Pancreas (tissue), 10 donors: ENCODE results near the gene DMXL2. TPM values are rescaled to one million over a fixed set of nuclear protein-coding genes. Genes with fewer than 3 reads are reported as not detected.
A peak's percentile ranks its signal among the peaks of the same experiment; 100 is the strongest.

Source experiments
- ATAC-seq, 4 donors: fragments of 200-7000 bp; cut with Tn5 transposase; one replicate each; pipeline versions ENCODE4 v1.8.0 to v1.9.1; 2020; ENCODE audit warnings: mild to moderate bottlenecking in 4 of 4, moderate library complexity in 4 of 4
- DNase-seq, 6 donors: peaks; one replicate each; pipeline ENCODE4 v3.0.0-alpha.2; 2020
- FAIRE-seq: peaks from 2 replicates; lab custom pipeline; 2012; peaks lifted over from hg19 to GRCh38; lab: Jason Lieb, UNC
- H3K27ac ChIP-seq, 4 donors: fragments of 200-600 bp; sonication (generic); 1 replicate in 3 of 4; 2 replicates in 1 of 4; pipeline versions ENCODE4 v1.5.0 to v1.8.0; 2020
- H3K27me3 ChIP-seq, 4 donors: fragments of 200-600 bp; one replicate each; pipeline ENCODE4 v1.8.0; 2021
- H3K36me3 ChIP-seq, 3 donors: fragments of 200-600 bp; sonication (generic) in 1 of 3; one replicate each; pipeline versions ENCODE4 v1.5.0 to v1.8.0; 2020 to 2021
- H3K4me1 ChIP-seq, 3 donors: fragments of 200-600 bp; one replicate each; pipeline ENCODE4 v1.8.0; 2021
- H3K4me3 ChIP-seq, 4 donors: fragments of 200-600 bp; sonication (generic) in 2 of 4; one replicate each; pipeline versions ENCODE4 v1.5.0 to v1.8.0; 2020 to 2021
- H3K9me3 ChIP-seq, 4 donors: fragments of 200-600 bp; one replicate each; pipeline ENCODE4 v1.8.0; 2021
- WGBS, 2 donors: extraction: QIAGEN DNeasy Blood & Tissue Kit; methylation state at CpG; one replicate each; pipeline ENCODE4 v1.1.7; 2013; 5-methylcytosine and 5-hydroxymethylcytosine counted together
- intact Hi-C, 3 donors: fragments of 100-400 bp; cut with DNase I; formaldehyde crosslinking; loops; one replicate each; pipeline versions ENCODE4 v1.11.1 to v1.14.2; 2022
- polyA plus RNA-seq, 2 donors: library from polyadenylated mRNA; stranded (reverse); fragments of 200-250 nt; gene quantifications; one replicate each; pipeline ENCODE4 v1.2.3, GENCODE V29; 2013
- total RNA-seq, 6 donors: library from RNA; stranded (reverse); fragmentation: NEBNext Ultra II Directional in 4 of 6; extraction: Animal tissue kit (Norgen Biotek cat#: 25700) in 4 of 6; gene quantifications; one replicate each; pipeline versions ENCODE4 v1.2.1 to v1.2.4, GENCODE V29; 2021 to 2023
- TF ChIP-seq, protein P1 (sequence below), 4 donors: fragments of 200-600 bp; sonication (generic) in 3 of 4; IDR thresholded peaks; one replicate each; pipeline versions ENCODE4 v1.5.0 to v1.8.0; 2021; ENCODE audit warnings: antibody characterized with exemption in 4 of 4
- donor health status: healthy with polysubstance abuse.
- donor health status: DM: no; HTN: no; CAD: no; lungs with moderate emphysema.
- donor health status: DM: no; HTN: no; CAD: no.
- donor health status: control.
- donor health status: control.
- donor health status: Bipolar disorder and iron deficiency.
- donor health status: DM: yes; HTN: yes; CAD: no.
- donor health status: DM: no; HTN: no; CAD: no.
- donor health status: DM: no; HTN: no; CAD: no.
- donor health status: DM: yes; HTN: yes; CAD: no.

The DMXL2 gene
- 10 to 100 TPM in 3 of 6 donors, 1 to 10 TPM in 3; 6.6 to 15.8 (median 9.9) TPM for total RNA-seq
- 10 to 100 TPM; 20.1 to 31.8 TPM for polyA plus RNA-seq

DNA sequence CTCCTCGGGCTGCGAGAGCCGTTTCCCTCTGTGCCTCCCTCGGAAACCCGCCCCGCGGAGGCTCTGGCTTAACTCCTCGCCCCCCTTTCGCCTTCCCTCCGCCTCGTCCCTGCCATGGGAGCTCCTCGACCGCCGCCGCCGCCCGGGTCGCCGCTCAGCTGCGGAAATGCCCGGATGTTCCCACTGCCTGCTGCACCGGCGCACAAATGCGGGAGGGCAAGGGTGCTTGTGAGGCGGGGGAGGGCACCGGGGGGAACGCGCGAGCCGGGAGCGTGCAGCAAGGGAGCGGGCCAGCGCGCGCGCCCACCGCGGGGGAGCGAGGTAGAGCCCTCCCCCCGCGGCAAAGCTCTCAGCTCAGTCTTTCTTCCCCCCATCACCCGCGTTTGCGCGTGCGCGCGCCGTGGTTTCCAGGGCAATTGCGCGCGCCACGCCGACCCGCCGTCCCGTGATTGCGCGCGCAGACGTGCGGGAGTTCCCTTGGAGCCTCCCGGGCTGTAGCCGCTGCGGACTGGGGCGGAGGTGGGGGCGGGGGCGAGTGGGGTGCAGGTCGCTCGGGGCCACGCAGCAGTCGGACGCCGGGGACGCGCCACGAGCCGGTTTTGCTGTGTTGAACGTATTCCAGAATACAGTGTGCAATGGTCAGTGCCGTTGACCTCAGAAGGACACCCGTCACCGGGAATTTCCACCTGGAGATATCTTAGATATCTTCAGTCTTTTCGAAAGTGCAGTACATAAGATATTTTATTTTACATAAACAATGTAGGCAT lies at the start of gene DMXL2:
TSS of gene DMXL2 (minus strand) at position 168 of the 767 bp plus-strand sequence. CDS start 226 bp downstream, outside the sequence.
- 0% methylated on average over 59 to 83 of the region's 83 CpGs for WGBS, 2 donors
- no peaks in the 10 kb centered on the region for H3K36me3 ChIP-seq
- H3K27ac ChIP-seq: peak within 1 kb of the TSS; percentile 41 to 89 (median 64)
- ATAC-seq (peak; percentile 81 to 88 (median 86)), FAIRE-seq (no peak), DNase-seq (peak; percentile 82 to 94 (median 84))
- peak within 1 kb of the TSS; percentile 75 to 87 (median 82) for H3K4me3 ChIP-seq
- peaks cover 0 to 5% (median 0%) of the 10 kb centered on the region in 3 donors for H3K4me1 ChIP-seq
- H3K27me3 ChIP-seq: peaks cover 0 to 4% (median 0%) of the 10 kb centered on the region in 4 donors
- TF ChIP-seq, protein P1, sequence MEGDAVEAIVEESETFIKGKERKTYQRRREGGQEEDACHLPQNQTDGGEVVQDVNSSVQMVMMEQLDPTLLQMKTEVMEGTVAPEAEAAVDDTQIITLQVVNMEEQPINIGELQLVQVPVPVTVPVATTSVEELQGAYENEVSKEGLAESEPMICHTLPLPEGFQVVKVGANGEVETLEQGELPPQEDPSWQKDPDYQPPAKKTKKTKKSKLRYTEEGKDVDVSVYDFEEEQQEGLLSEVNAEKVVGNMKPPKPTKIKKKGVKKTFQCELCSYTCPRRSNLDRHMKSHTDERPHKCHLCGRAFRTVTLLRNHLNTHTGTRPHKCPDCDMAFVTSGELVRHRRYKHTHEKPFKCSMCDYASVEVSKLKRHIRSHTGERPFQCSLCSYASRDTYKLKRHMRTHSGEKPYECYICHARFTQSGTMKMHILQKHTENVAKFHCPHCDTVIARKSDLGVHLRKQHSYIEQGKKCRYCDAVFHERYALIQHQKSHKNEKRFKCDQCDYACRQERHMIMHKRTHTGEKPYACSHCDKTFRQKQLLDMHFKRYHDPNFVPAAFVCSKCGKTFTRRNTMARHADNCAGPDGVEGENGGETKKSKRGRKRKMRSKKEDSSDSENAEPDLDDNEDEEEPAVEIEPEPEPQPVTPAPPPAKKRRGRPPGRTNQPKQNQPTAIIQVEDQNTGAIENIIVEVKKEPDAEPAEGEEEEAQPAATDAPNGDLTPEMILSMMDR (IDR thresholded peaks at IDR 0.05): no peak
- H3K9me3 ChIP-seq: no peaks in the 10 kb centered on the region
- intact Hi-C loops: no loop called here

DNA sequence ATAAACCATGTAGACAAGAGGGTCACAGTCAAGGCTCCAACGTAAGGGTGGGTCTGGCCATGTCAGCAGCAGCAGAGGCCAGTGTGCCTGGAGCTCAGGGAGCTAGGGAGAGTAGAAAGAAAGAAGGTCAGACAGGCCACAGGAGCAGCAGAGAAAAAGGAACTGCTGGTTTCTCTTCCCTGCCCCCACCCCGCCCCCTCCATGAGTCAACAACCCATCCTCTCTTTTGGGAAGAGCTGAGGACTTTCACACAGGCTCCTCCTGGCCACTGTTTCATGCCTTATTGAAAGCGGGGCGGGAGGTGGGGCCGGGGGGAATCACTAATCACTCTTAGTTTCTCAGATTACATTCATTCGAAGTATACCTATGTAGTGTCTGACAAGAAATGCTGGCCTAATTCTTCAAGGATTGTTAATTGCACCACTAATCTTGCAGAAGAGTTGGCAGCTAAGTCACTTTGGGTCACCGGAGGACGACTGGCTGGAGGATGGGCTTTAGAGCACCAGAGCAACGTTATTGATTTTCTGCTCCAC lies 49.6 kb upstream of the DMXL2 start:
- no peaks in the 10 kb centered on the region for H3K36me3 ChIP-seq
- no peak overlapping the region for H3K4me3 ChIP-seq
- TF ChIP-seq, protein P1 (IDR thresholded peaks at IDR 0.05): no peak
- FAIRE-seq (no peak), DNase-seq (no peak), ATAC-seq (peak in 1 of 4 donors; percentile 44)
- 20 to 22% methylated on average over 9 of the region's 9 CpGs for WGBS, 2 donors
- intact Hi-C loops: no loop called here
- no peaks in the 10 kb centered on the region for H3K4me1 ChIP-seq
- no peaks in the 10 kb centered on the region for H3K27me3 ChIP-seq
- no peak overlapping the region for H3K27ac ChIP-seq
- H3K9me3 ChIP-seq: no peaks in the 10 kb centered on the region

DNA sequence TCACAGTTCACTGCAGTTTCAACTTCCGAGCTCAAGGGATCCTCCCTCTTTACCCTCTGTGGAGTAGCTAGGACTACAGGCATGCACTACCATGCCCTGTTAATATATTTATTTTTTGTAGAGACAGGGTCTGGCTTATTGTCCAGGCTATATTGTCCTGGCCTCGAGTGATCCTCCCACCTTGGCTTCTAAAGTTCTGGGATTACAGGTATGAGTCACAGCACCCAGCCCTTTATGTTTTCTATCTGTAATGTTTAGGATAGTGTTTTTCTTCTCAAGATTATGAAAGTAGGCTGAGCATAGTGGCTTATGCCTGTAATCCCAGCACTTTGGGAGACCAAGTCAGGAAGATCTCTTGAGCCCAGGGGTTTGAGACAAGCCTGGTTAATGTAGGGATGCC lies 46.8 kb upstream of the DMXL2 start:
- H3K4me1 ChIP-seq: no peaks in the 10 kb centered on the region
- H3K27ac ChIP-seq: no peak overlapping the region
- intact Hi-C loops: no loop called here
- FAIRE-seq (no peak), ATAC-seq (no peak), DNase-seq (no peak)
- no peaks in the 10 kb centered on the region for H3K36me3 ChIP-seq
- TF ChIP-seq, protein P1 (IDR thresholded peaks at IDR 0.05): no peak
- no peak overlapping the region for H3K4me3 ChIP-seq
- WGBS, 2 donors: 73 to 75% methylated on average over 2 of the region's 2 CpGs
- H3K9me3 ChIP-seq: no peaks in the 10 kb centered on the region
- H3K27me3 ChIP-seq: no peaks in the 10 kb centered on the region

GRCh38 chr15:51668446-51668845 lies 45.9 kb upstream of the DMXL2 start:
- Histone ChIP-seq H3K36me3 (no peaks in the 10 kb centered on the region), H3K4me3 (no peak overlapping the region), H3K9me3 (no peaks in the 10 kb centered on the region), H3K27me3 (no peaks in the 10 kb centered on the region), H3K4me1 (no peaks in the 10 kb centered on the region), H3K27ac (no peak overlapping the region)
- FAIRE-seq: no peak
- DNase-seq: no peak
- ATAC-seq: no peak
- intact Hi-C loops: no loop called here
- TF ChIP-seq, protein P1 (IDR thresholded peaks at IDR 0.05): no peak
- 77 to 81% methylated on average over 5 of the region's 5 CpGs for WGBS, 2 donors

GRCh38 chr15:51667478-51667877 lies 44.9 kb upstream of the DMXL2 start:
- H3K4me3 ChIP-seq: no peak overlapping the region
- no peak overlapping the region for H3K27ac ChIP-seq
- H3K27me3 ChIP-seq: no peaks in the 10 kb centered on the region
- TF ChIP-seq, protein P1 (IDR thresholded peaks at IDR 0.05): no peak
- no peaks in the 10 kb centered on the region for H3K4me1 ChIP-seq
- no peaks in the 10 kb centered on the region for H3K36me3 ChIP-seq
- FAIRE-seq: no peak
- WGBS, 2 donors: 72 to 76% methylated on average over 6 of the region's 6 CpGs
- H3K9me3 ChIP-seq: no peaks in the 10 kb centered on the region
- DNase-seq: no peak
- no peak for ATAC-seq
- intact Hi-C loops: no loop called here
